Right ventricle myocardium superior (tissue), 1 donor: ENCODE measurements around the gene GABRG3. TPM values are rescaled to one million over a fixed set of nuclear protein-coding genes. Genes with fewer than 3 reads are reported as not detected.

Source experiments
- ATAC-seq: fragments of 200-7000 bp; cut with Tn5 transposase; one replicate; pipeline ENCODE4 v1.9.1; 2020; ENCODE audit warnings: mild to moderate bottlenecking; ENCODE audit not compliant: poor library complexity
- DNase-seq: peaks from one replicate; pipeline ENCODE4 v3.0.0-alpha.2; 2020
- intact Hi-C: fragments of 100-400 bp; cut with DNase I; formaldehyde crosslinking; loops from one replicate; pipeline ENCODE4 v1.11.2; 2022
- total RNA-seq: library from RNA; stranded (reverse); fragmentation: NEBNext Ultra II Directional; extraction: Animal tissue kit (Norgen Biotek cat#: 25700); gene quantifications from one replicate; pipeline ENCODE4 v1.2.1, GENCODE V29; 2021
- donor health status: DM: no; HTN: yes; CAD: no; lungs with severe emphysema.

GABRG3 gene
- total RNA-seq, 1 donor from 2014 or later = not detected

DNA sequence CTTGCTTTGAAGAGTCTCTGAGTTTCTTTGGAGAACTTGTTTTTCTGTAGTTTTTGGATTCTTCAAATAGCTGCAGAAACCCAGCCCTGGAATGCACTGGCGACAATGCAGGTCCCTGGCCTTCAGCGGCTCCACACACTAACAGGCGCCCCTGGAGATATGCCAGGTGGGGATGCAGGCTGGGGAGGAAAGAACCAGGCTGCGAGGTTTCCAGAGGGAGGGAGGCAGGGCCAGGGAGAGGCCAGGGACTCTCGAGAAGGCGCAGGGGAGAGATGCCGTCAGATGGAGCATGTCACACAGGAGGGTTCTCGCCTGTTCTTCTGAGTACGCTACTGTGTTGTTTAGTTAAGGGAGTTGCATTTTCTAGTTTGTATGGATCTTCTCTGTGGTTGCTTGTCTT lies 283.1 kb downstream of the GABRG3 start:
- intact Hi-C loops = no loop called here
- ATAC-seq = no peak
- no peak for DNase-seq

GRCh38 chr15:27254801-27255200 lies 283.8 kb downstream of the GABRG3 start:
- intact Hi-C loops = no loop called here
- DNase-seq (no peak), ATAC-seq (no peak)

GRCh38 chr15:27256446-27256845 lies 285.5 kb downstream of the GABRG3 start:
- ATAC-seq (no peak), DNase-seq (no peak)
- intact Hi-C loops = no loop called here

DNA sequence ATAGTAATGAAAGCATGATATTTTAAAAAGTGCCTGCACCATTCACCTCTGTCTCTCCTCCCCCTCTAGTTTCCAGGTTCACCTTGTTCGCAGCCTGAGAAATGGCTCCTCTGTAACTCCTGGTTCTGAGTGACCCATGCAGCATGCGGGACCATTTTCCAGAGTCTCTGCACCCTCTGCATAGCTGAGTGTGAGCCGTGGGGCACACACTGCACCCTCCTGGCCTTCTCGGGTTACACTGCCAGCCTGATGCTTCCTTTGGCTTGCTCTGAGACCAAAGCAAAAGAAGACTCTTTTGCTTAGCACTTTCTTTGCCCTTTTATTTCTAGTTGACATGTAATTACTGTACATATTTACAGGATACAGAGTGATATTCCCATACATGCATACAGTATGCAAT lies 287.3 kb downstream of the GABRG3 start:
- intact Hi-C loops = no loop called here
- no peak for DNase-seq
- ATAC-seq = no peak

DNA sequence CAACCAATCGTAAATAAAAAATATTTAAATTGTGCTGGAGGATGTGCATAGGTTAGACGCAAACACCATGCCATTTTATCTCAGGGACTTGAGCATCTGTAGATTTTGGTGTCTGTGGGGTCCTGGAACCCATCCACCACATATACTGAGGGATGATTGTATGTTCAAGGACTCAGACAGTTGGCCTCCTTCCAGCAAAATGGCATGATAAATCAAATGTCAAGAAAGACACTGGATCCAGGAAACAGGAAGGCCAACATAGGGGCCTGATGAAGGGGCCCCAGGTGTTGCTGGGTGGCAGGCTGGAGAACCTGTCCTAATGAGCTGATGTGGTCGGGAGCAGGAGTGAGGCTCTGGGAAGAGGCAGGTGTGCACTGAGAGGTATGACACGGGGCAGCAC lies 289.5 kb downstream of the GABRG3 start:
- DNase-seq (no peak), ATAC-seq (no peak)
- intact Hi-C loops = no loop called here

DNA sequence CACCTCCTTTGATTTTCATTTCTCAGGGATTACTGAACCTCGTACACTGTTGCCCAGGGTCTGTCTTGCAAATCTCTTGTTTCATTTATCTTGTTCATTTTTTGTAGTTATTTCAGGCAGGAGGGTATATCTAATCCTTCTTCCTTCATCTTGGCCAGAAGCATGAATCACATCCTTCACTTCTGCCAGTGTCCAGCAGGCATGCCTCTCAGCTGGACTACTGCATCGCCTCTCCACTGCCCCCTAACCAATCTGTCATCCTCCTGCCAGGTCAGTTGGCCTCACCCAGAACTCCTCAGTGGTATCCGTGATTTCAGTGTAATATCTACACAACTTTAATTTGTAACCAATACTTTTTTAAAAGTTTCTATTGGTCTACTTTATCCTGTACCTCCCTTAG lies 297.9 kb downstream of the GABRG3 start:
- ATAC-seq (no peak), DNase-seq (no peak)
- intact Hi-C loops = no loop called here

- ATAC-seq = no peak
- intact Hi-C loops = no loop called here
- DNase-seq = no peak
These were observed 300.3 kb downstream of the GABRG3 start for GRCh38 chr15:27271258-27271657.

DNA sequence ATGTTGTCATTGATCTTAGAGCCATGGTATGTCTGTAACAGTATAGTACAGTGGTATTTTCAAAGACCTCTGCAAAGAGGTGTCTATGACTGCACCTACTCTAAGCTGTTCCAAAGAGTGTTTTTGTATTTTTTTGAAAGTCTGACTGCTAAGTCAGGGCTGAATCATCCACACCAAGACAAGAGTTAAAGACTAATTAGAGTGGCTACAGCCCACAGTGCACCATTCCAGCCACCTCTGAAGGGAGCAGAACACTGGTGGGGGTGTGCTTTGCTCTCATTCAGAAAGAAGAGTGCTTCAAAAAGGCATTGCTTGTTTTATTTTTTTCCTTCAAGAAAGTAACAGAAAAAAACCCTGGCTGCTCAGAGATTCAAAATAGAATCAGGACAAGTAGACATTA lies 301.4 kb downstream of the GABRG3 start:
- intact Hi-C loops = no loop called here
- ATAC-seq = no peak

DNA sequence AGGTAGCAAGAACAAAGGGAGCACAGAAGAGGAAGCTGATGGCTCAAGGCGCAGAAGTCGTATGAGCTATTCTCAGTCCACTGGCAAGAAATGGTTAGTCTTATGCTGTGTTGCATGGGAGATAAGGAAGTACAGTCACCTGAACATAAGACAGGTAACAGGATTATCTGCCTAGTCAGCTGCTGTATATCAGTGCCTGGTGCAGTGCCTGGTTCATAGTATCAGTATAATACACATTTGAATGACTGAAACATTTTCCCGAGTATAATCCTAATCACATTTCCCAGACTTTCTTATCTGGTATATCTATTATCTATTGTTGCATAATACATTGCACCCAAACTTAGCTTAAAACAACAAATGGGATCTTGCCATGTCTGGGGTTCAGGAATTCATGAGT lies 302.5 kb downstream of the GABRG3 start:
- intact Hi-C loops = no loop called here
- no peak for ATAC-seq
- DNase-seq = no peak

More for the DNA sequence above, 301.4 kb downstream of the GABRG3 start:
- no peak for DNase-seq

- ATAC-seq = no peak
These were observed 307.8 kb downstream of the GABRG3 start for GRCh38 chr15:27278761-27279160.

GRCh38 chr15:27292641-27293040 lies 321.7 kb downstream of the GABRG3 start:
- ATAC-seq = no peak

More at GRCh38 chr15:27278761-27279160, 307.8 kb downstream of the GABRG3 start:
- no peak for DNase-seq
- intact Hi-C loops = no loop called here

GRCh38 chr15:27293607-27294006 lies 322.6 kb downstream of the GABRG3 start:
- DNase-seq (no peak), ATAC-seq (no peak)
- intact Hi-C loops = no loop called here

More at GRCh38 chr15:27292641-27293040, 321.7 kb downstream of the GABRG3 start:
- no peak for DNase-seq
- intact Hi-C loops = no loop called here

DNA sequence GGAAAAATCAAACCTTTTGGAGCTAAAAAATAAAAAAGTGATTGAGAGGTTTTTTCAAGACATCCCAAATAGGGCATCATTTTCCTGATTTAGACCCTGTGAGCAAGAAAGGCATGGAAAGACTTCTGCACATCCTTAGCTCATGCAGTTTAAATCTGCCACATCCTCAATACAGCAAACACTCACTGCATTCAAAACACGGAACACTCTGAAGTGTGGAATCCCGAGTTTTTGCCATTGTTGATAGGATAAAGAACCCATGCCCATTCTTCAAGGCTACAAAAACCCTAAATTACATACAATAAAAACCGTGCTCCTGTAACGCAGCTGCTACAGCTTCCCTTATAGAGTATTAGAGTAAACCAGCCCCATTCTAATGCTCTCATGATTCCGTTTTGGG lies 346.8 kb downstream of the GABRG3 start:
- intact Hi-C loops = no loop called here
- ATAC-seq (no peak), DNase-seq (no peak)

- DNase-seq (no peak), ATAC-seq (no peak)
- intact Hi-C loops = no loop called here
These were observed 352.8 kb downstream of the GABRG3 start for GRCh38 chr15:27323801-27324200.

- intact Hi-C loops = no loop called here
- ATAC-seq (no peak), DNase-seq (no peak)
These were observed 354.1 kb downstream of the GABRG3 start for GRCh38 chr15:27324886-27325615.

GRCh38 chr15:27327467-27328025 lies 356.6 kb downstream of the GABRG3 start:
- ATAC-seq (no peak), DNase-seq (no peak)
- intact Hi-C loops = no loop called here

DNA sequence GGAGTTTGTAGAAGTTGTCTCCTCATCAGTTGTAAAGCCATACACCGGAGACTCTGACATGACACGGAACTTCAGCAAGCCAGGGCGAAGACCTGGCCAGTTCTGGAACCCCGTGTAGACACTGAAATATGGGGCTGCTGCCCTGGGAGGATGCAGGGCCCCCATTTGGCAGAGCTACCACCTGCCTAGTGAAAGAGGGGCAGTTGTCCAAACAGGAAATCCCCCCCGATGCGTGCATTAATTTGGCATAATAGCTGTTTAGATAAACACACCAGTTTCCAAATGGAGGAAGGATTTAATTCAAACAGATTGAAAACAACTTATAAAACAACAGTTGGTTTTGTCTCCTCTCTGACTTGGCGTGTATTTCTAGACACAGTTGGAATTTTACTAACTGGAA lies 357.2 kb downstream of the GABRG3 start:
- DNase-seq = no peak
- ATAC-seq = no peak
- intact Hi-C loops = no loop called here

- ATAC-seq (no peak), DNase-seq (no peak)
- intact Hi-C loops = no loop called here
These were observed 357.6 kb downstream of the GABRG3 start for GRCh38 chr15:27328608-27329007.

DNA sequence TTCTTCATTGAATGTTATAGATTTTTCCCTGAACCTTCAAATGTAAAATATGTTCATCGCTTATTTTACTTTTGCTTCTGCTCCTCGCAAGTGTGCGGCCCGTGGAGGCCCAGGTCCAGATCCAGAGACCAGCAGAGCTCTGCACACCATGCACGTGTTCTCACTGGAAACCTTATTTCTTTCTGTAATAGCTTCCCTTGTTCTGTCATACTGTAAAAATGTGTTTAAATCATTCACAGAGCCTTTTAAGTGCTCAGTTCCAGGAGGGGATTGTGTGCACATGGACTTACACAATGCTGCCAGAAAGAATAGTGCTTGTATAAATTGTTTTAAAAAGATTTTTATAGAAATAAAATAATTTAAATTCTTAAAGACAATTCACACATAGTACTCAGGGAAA lies 359.3 kb downstream of the GABRG3 start:
- ATAC-seq (no peak), DNase-seq (no peak)
- intact Hi-C loops = no loop called here

GRCh38 chr15:27336676-27337075 lies 365.7 kb downstream of the GABRG3 start:
- no peak for ATAC-seq

DNA sequence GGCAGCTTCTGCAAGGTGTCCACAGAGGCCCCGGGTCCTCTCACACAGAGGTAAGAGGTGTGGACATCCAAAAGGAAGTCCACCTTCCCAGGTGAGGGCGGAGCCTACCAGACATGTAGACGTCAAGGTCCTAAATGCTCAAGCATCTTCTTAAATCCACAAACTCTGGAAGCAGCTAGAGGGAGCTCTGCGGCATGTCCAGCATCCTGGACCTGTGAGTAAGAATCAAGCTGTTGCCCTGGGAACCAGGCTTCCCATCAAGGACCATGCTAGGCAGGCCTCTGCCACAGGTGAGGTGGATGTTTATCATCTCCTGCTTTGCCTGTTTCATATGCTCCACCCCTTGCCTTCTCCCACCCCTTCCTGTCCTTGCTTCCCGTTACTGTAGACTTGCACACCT lies 368.2 kb downstream of the GABRG3 start:
- ATAC-seq = no peak
- intact Hi-C loops = no loop called here
- no peak for DNase-seq

More at GRCh38 chr15:27336676-27337075, 365.7 kb downstream of the GABRG3 start:
- no peak for DNase-seq
- intact Hi-C loops = no loop called here
